Muscle of arm (tissue), 14 donors: ENCODE measurements around the gene SEM1. TPM values are rescaled to one million over a fixed set of nuclear protein-coding genes. Genes with fewer than 3 reads are reported as not detected.
"Not testable (repeated sequence)": the region's sequence is repeated elsewhere in the genome, so short reads cannot be mapped to it uniquely, and the experiment has no call there.

ENCODE experiments used
- DNase-seq: peaks from one replicate; pipeline ENCODE4 v3.0.0-alpha.2; 2013
- long read RNA-seq, 11 donors: transcript quantifications; one replicate each; lab custom pipeline, GENCODE V29; 2026
- polyA plus RNA-seq, 12 donors: library from polyadenylated mRNA; unstranded; fragments of 120-200 nt; gene quantifications; one replicate each; pipeline ENCODE4 v1.2.1, GENCODE V29; 2013; ENCODE audit not compliant: insufficient read length in 12 of 12

The SEM1 gene
- polyA plus RNA-seq: 100 to 1,000 TPM in 11 of 12 donors, not detected in 1; 113 to 253 (median 152) TPM
- long read RNA-seq, donor 1, transcript SEM1-201 (3 exons, 1,314 nt): major isoform, 204 of 243 reads
- long read RNA-seq, donor 1, transcript SEM1-209 (2 exons, 2,773 nt): minor isoform, 30 of 243 reads
- long read RNA-seq, donor 1, partial matches to known transcripts: 8 of 243 reads
- long read RNA-seq, donor 1, other reads (novel, unspliced or antisense): 0 of 243 reads
- long read RNA-seq, donor 2, transcript SEM1-209 (2 exons, 2,773 nt): minor isoform, 24 of 267 reads
- long read RNA-seq, donor 2, transcript SEM1-201 (3 exons, 1,314 nt): major isoform, 240 of 267 reads
- long read RNA-seq, donor 2, partial matches to known transcripts: 0 of 267 reads
- long read RNA-seq, donor 2, other reads (novel, unspliced or antisense): 0 of 267 reads
- long read RNA-seq, donor 3, transcript SEM1-209 (2 exons, 2,773 nt): minor isoform, 9 of 100 reads
- long read RNA-seq, donor 3, transcript SEM1-201 (3 exons, 1,314 nt): major isoform, 91 of 100 reads
- long read RNA-seq, donor 3, partial matches to known transcripts: 0 of 100 reads
- long read RNA-seq, donor 3, other reads (novel, unspliced or antisense): 0 of 100 reads
- long read RNA-seq, donor 4, transcript SEM1-201 (3 exons, 1,314 nt): major isoform, 74 of 79 reads
- long read RNA-seq, donor 4, partial matches to known transcripts: 0 of 79 reads
- long read RNA-seq, donor 4, other reads (novel, unspliced or antisense): 0 of 79 reads
- long read RNA-seq, donor 5, transcript SEM1-209 (2 exons, 2,773 nt): minor isoform, 13 of 182 reads
- long read RNA-seq, donor 5, transcript SEM1-201 (3 exons, 1,314 nt): major isoform, 168 of 182 reads
- long read RNA-seq, donor 5, partial matches to known transcripts: 0 of 182 reads
- long read RNA-seq, donor 5, other reads (novel, unspliced or antisense): 0 of 182 reads
- long read RNA-seq, donor 6, transcript SEM1-201 (3 exons, 1,314 nt): major isoform, 112 of 125 reads
- long read RNA-seq, donor 6, transcript SEM1-209 (2 exons, 2,773 nt): minor isoform, 13 of 125 reads
- long read RNA-seq, donor 6, partial matches to known transcripts: 0 of 125 reads
- long read RNA-seq, donor 6, other reads (novel, unspliced or antisense): 0 of 125 reads
- long read RNA-seq, donor 7, transcript SEM1-201 (3 exons, 1,314 nt): major isoform, 119 of 127 reads
- long read RNA-seq, donor 7, transcript SEM1-209 (2 exons, 2,773 nt): minor isoform, 6 of 127 reads
- long read RNA-seq, donor 7, partial matches to known transcripts: 0 of 127 reads
- long read RNA-seq, donor 7, other reads (novel, unspliced or antisense): 0 of 127 reads
- long read RNA-seq, donor 8, transcript SEM1-201 (3 exons, 1,314 nt): major isoform, 165 of 192 reads
- long read RNA-seq, donor 8, transcript SEM1-209 (2 exons, 2,773 nt): minor isoform, 25 of 192 reads
- long read RNA-seq, donor 8, partial matches to known transcripts: 0 of 192 reads
- long read RNA-seq, donor 8, other reads (novel, unspliced or antisense): 0 of 192 reads
- long read RNA-seq, donor 9, transcript SEM1-201 (3 exons, 1,314 nt): major isoform, 150 of 167 reads
- long read RNA-seq, donor 9, transcript SEM1-209 (2 exons, 2,773 nt): minor isoform, 10 of 167 reads
- long read RNA-seq, donor 9, partial matches to known transcripts: 6 of 167 reads
- long read RNA-seq, donor 9, other reads (novel, unspliced or antisense): 0 of 167 reads
- long read RNA-seq, donor 10, transcript SEM1-201 (3 exons, 1,314 nt): major isoform, 110 of 126 reads
- long read RNA-seq, donor 10, transcript SEM1-209 (2 exons, 2,773 nt): minor isoform, 12 of 126 reads
- long read RNA-seq, donor 10, partial matches to known transcripts: 0 of 126 reads
- long read RNA-seq, donor 10, other reads (novel, unspliced or antisense): 0 of 126 reads
- long read RNA-seq, donor 11, transcript SEM1-201 (3 exons, 1,314 nt): major isoform, 250 of 271 reads
- long read RNA-seq, donor 11, transcript SEM1-209 (2 exons, 2,773 nt): minor isoform, 19 of 271 reads
- long read RNA-seq, donor 11, partial matches to known transcripts: 0 of 271 reads
- long read RNA-seq, donor 11, other reads (novel, unspliced or antisense): 0 of 271 reads

GRCh38 chr7:96709381-96710228 lies at the start of gene SEM1:
Gene SEM1, minus strand, starts transcription at chr7:96709846. Its CDS starts 83 bp downstream, at chr7:96709763.
- DNase-seq: peak; percentile 92

GRCh38 chr7:96757880-96758279 lies 48.2 kb upstream of the SEM1 start:
- not testable (repeated sequence) for DNase-seq

- peak; percentile 1 for DNase-seq
Observed at GRCh38 chr7:96747418-96747940, 37.8 kb upstream of the SEM1 start.

- DNase-seq: no peak
Observed at GRCh38 chr7:96740130-96740529, 30.5 kb upstream of the SEM1 start.

- no peak for DNase-seq
Observed at GRCh38 chr7:96739609-96740008, 30.0 kb upstream of the SEM1 start.

- no peak for DNase-seq
Observed at GRCh38 chr7:96739167-96739566, 29.5 kb upstream of the SEM1 start.

- no peak for DNase-seq
Observed at GRCh38 chr7:96738705-96739104, 29.1 kb upstream of the SEM1 start.

GRCh38 chr7:96737545-96738050 lies 28.0 kb upstream of the SEM1 start:
- no peak for DNase-seq

- DNase-seq: no peak
Observed at GRCh38 chr7:96734343-96734742, 24.7 kb upstream of the SEM1 start.

GRCh38 chr7:96729820-96730219 lies 20.2 kb upstream of the SEM1 start:
- DNase-seq: no peak

- no peak for DNase-seq
Observed at GRCh38 chr7:96728139-96728538, 18.5 kb upstream of the SEM1 start.

GRCh38 chr7:96727534-96728088 lies 18.0 kb upstream of the SEM1 start:
- DNase-seq: no peak

GRCh38 chr7:96723622-96724021 lies 14.0 kb upstream of the SEM1 start:
- DNase-seq: no peak

- not testable (repeated sequence) for DNase-seq
Observed at GRCh38 chr7:96722928-96723327, 13.3 kb upstream of the SEM1 start.

GRCh38 chr7:96720843-96721242 lies 11.2 kb upstream of the SEM1 start:
- DNase-seq: no peak

GRCh38 chr7:96719164-96719563 lies 9.5 kb upstream of the SEM1 start:
- no peak for DNase-seq

GRCh38 chr7:96718107-96719003 lies 8.7 kb upstream of the SEM1 start:
- no peak for DNase-seq
